ENCODE results near the gene MTRFR.
A peak's percentile ranks its signal among the peaks of the same experiment; 100 is the strongest.

MTRFR gene

GRCh38 chr12:123233505-123234308 lies 471 bp downstream of the MTRFR start:
- no peak for DNase-seq
- TF ChIP-seq CTCF (IDR thresholded peaks at IDR 0.05; ENCODE audit: low read depth, low read length), result 0 out of 2 replicates have a peak, but pooled peaks have one; percentile 6
- Histone ChIP-seq H3K4me3 (ENCODE audit: low read depth, low read length) (peak overlapping the region; percentile 77), H3K27ac (peak overlapping the region; percentile 87), H3K36me3 (peaks cover 32% of the 10 kb centered on the region), H3K9me3 (ENCODE audit: severe bottlenecking) (no peaks in the 10 kb centered on the region), H3K27me3 (ENCODE audit: insufficient read depth, low read depth, severe bottlenecking) (no peaks in the 10 kb centered on the region)

GRCh38 chr12:123237646-123238329 lies 4.6 kb downstream of the MTRFR start:
- Histone ChIP-seq H3K4me3 (ENCODE audit: low read depth, low read length) (no peak overlapping the region), H3K9me3 (ENCODE audit: severe bottlenecking) (no peaks in the 10 kb centered on the region), H3K36me3 (peaks cover 47% of the 10 kb centered on the region), H3K27ac (no peak overlapping the region), H3K27me3 (ENCODE audit: insufficient read depth, low read depth, severe bottlenecking) (no peaks in the 10 kb centered on the region)
- peak; percentile 50 for DNase-seq
- peak; percentile 67 for TF ChIP-seq CTCF (IDR thresholded peaks at IDR 0.05; ENCODE audit: low read depth, low read length)

GRCh38 chr12:123238330-123238682 lies 5.1 kb downstream of the MTRFR start:
- Histone ChIP-seq H3K4me3 (ENCODE audit: low read depth, low read length) (no peak overlapping the region), H3K27me3 (ENCODE audit: insufficient read depth, low read depth, severe bottlenecking) (no peaks in the 10 kb centered on the region), H3K36me3 (peaks cover 49% of the 10 kb centered on the region), H3K9me3 (ENCODE audit: severe bottlenecking) (no peaks in the 10 kb centered on the region), H3K27ac (no peak overlapping the region)
- TF ChIP-seq CTCF (IDR thresholded peaks at IDR 0.05; ENCODE audit: low read depth, low read length), result no peak
- no peak for DNase-seq

- TF ChIP-seq CTCF (IDR thresholded peaks at IDR 0.05; ENCODE audit: low read depth, low read length), result no peak
- DNase-seq, result no peak
- Histone ChIP-seq H3K4me3 (ENCODE audit: low read depth, low read length) (no peak overlapping the region), H3K9me3 (ENCODE audit: severe bottlenecking) (no peaks in the 10 kb centered on the region), H3K27me3 (ENCODE audit: insufficient read depth, low read depth, severe bottlenecking) (no peaks in the 10 kb centered on the region), H3K36me3 (peaks cover 46% of the 10 kb centered on the region), H3K27ac (no peak overlapping the region)
These were observed 5.7 kb downstream of the MTRFR start for GRCh38 chr12:123238961-123239360.

- no peak for TF ChIP-seq CTCF (IDR thresholded peaks at IDR 0.05; ENCODE audit: low read depth, low read length)
These were observed 9.1 kb downstream of the MTRFR start for GRCh38 chr12:123242116-123242904.

More at GRCh38 chr12:123242116-123242904, 9.1 kb downstream of the MTRFR start:
- H3K4me3 ChIP-seq (ENCODE audit: low read depth, low read length), result no peak overlapping the region
- no peak for DNase-seq
- no peak overlapping the region for H3K27ac ChIP-seq
- H3K9me3 ChIP-seq (ENCODE audit: severe bottlenecking), result no peaks in the 10 kb centered on the region
- peaks cover 40% of the 10 kb centered on the region for H3K36me3 ChIP-seq
- H3K27me3 ChIP-seq (ENCODE audit: insufficient read depth, low read depth, severe bottlenecking), result no peaks in the 10 kb centered on the region
